ENCODE measurements around the gene ASPG.
A peak's percentile ranks its signal among the peaks of the same experiment; 100 is the strongest.

ASPG gene

DNA sequence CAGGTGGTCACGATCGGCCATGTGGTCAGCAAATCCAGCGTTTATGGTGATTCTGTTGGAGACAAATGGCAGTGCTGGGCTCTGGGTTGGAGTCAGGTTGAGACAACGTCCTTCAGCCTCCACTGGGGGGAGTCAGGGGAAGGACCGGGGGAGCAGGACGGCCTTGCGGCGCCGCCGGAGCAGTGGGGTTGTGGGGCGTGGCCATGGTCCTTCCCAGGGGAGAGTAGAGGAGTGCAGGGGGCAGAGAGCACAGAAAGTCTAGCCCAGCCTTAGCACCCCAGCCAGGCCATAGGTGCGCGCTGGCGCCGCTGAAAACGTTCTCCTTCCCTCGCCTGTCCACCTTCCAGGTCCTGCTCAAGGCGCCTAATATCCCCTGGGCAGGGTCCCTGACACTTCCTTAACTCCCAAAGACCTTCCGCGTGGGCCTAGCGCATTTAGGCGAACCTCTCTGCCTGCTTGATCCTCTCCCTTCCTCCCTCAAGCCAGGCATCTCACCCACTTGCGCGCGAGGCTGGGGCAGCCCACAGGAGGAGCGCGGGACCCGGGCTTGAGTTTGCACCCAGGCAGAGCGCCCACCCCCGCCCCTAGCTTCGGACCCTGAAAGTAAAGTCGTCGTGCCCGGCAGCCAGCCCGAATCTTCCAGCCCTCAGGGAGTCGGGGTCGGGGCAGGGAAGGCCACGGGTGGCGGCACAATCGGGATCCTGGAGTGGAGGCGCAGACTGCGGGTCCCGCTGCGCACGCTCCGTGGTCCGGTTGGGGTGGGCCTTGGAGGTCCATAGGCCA, 49.8 kb downstream of the ASPG start:
- DNase-seq (ENCODE audit: low read depth in 2 of 3, low spot score in 2 of 3): no peak

DNA sequence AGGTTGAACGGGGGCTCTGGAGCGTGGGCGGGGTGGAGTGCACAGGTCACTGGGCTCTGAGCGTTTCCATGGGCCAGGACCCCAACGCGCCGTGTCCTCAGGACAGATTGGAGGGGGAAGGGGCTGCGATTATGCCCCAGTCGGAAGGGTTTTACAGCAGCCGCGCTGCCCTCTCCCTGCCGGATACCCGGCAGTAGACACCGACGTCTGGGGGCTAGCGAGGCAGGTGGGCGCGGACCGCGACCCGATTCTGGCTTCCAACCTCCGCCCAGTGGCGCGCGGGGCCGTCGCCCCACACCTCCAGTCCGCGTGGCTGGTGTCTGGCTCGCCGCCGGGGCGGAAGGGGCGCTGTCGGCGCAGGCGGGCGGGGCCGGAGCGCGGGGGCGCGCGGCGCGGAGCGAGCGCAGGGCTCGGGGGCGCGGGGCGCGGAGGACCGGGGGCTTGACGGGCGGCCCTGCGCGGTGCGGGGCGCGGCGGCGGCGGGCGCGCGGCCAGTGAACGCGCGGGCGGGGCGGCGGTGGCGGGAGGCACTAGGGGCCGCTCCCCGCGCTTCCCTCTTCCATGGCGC, 50.5 kb downstream of the ASPG start:
- no peak for DNase-seq (ENCODE audit: low read depth in 2 of 3, low spot score in 2 of 3)

DNA sequence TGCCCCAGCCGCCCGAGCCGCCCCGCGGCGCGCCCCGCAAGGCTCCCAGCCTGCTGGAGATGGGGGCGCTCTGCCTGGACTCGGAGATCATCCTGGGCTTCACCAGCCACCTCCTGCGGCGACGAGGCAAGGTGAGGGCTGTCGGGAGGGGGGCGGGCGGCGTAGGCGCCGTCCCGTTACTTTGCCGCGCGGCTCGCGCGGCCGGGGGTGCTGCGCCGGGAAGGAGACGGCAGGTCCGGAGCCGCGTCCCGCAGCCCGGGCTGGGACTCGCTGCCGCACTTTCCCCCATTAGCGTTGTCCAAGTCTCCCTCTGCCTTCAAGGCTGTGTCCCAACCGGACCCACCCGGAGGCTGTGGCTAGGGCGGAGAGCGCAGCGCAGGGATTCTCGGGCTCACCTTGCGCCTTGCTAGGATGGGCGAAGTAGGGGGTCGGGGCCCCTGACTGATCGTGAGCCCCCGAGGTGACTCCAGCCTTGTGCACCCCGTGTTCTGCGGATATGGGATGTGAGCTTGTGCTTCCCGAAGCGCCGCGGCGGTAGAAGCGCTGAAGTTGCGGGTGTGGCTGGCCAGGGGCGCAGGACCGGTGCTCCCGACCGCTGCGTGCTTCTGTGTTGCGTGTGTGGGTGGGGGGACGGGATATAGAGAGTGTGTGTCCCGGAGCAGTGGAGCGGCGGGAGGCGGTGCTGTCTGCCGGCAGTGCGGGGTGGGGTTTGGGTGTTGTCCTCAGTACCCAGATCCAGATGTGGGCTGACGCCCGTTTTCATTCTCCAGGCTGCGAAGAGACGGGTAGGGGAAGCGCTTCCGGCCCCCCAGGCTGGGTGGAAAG, 51.2 kb downstream of the ASPG start:
- DNase-seq (ENCODE audit: low read depth in 2 of 3, low spot score in 2 of 3): no peak

DNA sequence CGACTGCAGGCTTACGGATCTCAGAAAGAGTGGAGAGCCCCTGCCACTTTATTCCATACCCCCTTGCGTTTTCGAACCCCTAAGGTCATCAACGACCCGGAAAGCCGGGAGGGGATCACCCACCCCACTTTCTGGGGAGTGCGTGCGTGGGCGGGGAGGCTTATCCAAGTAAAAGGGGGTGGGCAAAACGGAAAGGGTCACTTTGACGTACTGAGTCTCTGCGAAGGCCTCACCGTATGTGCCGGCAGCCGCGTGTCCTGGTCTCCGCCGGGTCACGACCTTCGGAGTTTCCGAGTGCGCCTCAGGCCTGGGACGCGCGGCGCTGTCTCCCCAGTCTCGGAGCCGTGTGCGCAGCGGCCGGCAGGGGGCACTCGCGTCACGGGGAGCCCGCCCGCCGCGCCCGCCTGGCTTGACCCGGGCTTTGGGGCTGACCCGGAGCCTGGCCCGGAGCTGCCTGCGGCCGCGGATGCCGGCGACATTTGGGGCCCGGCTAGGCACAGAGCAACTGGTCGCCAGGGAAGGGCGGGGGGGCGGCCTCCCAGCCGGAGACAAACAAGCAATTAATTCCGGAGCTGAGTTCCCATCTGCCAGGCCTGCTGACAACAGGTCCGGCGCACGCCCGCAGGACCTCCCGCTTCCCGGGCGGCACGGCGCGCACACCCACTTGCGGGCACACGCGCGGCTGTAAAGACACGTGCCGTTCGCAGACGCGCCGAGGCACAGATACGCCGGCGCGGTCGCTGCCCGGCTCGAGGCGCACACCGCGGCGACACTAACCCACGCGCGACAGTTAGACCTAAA, 52.0 kb downstream of the ASPG start:
- peak; percentile 51 to 58 (median 56) for DNase-seq (ENCODE audit: low read depth in 2 of 3, low spot score in 2 of 3)

DNA sequence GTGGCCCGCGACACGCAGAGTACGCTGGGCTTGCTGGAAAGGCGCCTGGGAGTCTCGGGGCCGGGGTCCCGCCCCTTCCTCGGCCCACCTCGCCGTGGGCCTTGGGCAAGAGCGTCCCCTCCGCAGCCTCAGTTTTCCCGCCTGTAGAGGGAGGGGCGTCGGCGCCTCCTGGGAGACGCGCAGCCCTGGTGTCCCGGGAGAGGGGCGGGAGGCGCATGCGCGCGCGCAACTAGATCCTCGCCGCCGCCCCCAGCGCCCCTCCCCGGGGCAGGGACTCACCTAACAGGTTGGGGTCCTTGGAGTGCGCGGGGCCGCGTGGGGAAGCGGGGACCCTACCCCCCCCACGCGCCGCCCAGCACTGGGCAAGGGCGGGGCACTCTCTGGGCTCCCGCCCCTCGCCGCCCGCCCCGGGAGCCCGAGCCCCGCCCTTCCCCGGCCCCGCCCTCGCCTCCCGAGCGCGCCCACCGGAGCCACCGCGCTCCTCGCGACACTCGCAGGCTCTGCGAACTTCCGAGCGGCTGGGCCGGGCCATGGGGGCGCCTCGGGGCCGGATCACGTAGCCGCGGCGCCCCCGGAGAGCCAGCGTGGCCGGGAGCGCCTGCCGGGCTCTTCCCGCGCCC, 52.7 kb downstream of the ASPG start, which contains the start of gene KIF26A:
Gene KIF26A, plus strand, starts transcription at position 490 of the 620 bp plus-strand sequence. CDS start 136 bp downstream, outside the sequence.
- DNase-seq (ENCODE audit: low read depth in 2 of 3, low spot score in 2 of 3): no peak

DNA sequence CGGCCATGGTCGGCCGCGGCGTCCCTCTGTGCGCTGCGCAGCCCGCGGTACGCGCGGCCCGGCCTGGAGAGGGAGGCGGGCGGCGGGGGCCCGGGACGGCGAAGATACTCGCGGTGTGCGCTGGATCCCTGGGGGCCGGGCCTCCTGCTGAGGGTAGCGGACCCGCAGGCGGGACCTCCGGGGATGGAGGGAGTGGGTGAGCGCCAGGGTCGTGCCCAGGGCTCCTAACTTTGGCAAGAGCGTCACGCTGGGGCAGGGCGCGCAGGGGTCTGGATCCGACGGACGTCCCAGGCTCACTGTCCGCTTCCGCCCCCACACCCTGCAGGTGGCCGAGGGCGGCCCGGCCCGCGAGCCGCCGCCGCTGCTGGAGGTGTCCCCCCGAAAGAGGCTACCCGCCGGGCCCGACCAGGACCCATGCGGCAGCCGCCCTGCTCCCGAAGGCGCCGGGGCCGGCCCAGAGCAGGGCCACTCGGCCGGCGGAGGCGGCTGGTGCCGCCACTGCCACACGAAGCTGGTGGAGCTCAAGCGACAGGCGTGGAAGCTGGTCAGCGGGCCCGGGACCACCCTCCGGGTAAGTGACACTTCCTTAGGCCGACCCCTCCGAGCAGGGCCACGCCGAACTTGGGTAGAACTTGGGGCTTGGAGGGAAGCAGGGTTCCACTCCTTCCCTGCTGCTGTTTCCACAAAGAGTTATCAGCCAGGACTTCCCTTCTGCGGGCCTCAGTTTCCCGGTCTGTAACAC, 53.4 kb downstream of the ASPG start:
- no peak for DNase-seq (ENCODE audit: low read depth in 2 of 3, low spot score in 2 of 3)

DNA sequence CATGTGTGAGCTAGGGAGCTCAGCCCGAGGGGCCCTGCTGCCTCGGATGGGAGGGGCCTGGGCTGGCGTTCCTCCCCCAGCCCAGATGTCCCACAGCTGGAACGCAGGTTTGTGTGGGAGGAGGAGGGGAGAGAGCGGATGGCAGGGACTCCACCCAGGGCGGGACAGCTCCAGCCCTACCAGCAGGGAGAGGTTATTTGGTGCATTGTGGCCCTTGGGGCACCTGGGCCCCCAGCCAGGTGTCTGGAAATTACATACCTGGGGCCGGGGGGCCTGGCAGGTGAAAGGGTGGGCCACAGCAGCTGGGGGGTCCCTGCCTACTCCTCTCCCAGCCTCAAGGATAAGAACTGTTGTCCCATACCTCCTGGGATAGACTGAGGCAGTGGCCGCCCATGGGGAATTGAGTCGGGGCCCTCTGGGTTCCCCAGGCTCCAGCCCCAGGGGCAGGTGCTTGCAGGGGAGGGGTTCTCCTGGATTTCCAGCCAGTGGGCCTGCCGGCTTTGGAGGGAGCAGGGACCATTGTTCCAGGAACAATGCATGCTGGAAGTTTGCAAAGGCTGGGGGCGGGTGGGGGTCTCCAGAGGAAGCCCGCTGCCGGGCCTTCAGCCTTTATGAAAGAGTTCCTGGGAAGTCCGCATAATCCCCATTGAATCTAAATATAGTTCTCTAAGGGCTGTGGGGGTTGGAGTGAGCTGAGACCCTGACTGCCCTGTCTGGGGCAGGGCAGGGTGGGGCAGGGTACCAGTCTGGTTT, 54.1 kb downstream of the ASPG start:
- DNase-seq (ENCODE audit: low read depth in 2 of 3, low spot score in 2 of 3): no peak

DNA sequence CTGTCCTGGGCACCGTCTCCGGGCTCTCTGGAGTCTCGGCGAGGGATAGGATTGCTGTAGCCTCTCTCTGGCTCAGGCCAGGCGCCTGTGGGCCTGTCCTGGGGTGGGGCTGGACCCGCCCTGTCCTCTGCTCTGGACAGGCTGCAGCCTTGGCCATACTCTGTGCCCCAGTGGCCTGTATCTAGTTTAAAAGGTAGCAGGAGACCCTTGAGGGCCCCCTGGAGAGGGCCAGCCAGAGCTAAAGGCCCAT, 54.6 kb downstream of the ASPG start:
- no peak for DNase-seq (ENCODE audit: low read depth in 2 of 3, low spot score in 2 of 3)

DNA sequence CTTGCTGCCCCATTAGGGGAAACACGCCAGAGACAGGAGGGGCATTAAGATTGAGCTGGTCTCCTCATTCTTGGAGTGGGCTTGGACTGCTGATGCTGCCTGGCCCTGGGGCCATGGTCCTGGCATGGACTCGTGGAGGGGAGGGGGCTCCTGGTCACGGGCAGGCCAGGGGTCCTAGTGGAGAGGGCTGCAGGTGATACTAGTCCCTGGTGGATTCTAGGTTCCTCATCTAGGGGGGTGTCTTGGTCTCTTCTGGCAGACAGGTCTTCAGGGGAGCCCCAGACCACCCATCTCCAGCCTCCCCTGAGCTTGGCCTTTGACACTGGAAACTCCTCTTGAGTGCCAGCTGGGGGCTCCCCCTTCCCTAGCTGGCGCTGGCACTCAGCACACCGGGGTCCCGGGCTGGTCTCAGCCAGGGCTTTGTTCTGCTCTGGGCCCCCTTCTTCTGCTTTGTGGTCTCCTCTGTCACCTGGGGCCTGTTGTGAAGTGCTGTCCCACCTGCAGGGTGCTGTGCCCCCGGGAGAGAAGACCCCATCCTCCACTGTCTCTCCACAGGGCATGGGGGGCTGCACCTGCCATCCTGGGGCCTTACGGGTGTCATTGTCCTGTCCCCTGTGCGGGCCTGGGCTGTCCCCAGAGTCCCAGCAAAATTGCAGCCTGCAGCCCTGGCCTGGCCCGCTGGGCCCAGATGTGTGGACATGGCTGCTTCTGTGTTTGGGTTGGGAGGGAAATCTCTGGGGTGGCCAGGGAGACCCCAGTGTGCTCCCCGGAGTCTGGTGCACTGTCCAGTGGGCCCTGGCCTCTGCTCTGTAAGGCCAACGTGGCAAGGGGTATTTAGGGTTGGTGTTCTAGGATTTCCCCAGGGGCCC, 55.2 kb downstream of the ASPG start:
- DNase-seq (ENCODE audit: low read depth in 2 of 3, low spot score in 2 of 3): no peak

DNA sequence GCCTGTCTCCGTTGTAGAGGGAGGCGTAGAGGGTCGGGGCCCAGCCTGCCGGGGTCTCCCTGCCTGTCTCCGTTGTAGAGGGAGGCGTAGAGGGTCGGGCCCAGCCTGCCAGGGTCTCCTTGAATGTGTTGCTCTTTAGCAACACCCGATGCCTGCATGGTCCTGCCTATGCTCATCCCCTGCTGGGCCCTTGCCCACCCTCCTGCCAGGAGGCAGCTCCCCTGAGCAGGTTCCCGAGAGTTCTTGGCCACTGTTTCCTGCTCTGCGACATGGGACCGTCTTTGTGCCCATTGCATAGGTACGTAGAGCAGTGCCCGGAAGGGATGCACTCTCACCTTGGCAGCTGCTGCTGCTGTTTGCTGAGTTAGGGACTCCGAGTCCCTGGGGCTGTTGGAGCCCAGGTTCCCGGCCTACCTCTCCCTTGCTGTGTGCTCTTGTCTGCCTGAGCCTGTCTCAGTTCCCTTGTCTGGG, 56.2 kb downstream of the ASPG start:
- DNase-seq (ENCODE audit: low read depth in 2 of 3, low spot score in 2 of 3): no peak

DNA sequence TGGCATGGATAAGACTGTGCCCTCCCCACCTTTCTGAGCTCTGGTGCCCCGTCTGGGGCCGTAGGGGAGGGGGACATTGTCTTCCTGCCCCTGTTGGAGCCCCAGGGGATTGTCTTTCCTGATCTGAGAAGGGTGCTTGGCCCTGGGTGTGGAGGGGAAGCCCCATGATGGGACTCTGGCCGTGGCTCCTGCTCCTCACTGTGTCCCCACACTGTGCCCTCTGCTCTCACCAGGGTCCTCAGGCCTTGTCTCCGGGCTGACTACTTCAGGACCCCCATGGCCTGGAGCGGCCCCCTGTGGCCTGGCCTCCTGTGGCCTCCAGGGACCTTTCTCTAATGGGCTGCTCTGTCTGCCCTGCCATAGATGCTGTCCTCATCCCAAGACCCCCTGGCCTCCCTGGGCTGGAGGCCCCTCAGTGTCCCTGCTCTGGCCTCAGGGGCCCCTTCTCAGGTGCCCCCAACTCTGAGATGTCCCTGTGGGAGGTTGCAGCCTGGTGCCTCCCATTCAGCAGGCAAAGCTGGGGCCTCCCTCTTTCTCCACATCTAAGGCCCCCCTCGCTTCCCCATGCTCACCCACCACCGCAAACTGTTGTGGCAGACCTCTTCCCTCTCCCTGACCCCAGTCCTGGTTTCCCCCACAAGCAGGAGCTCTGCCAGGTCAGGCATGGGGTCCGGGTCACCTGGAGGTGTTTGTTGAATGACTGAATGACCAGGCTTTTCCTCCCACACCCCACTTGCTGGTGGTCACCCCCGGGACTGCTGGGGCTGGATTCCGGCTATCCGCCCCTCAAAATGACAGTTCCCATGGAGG, 56.8 kb downstream of the ASPG start:
- no peak for DNase-seq (ENCODE audit: low read depth in 2 of 3, low spot score in 2 of 3)

DNA sequence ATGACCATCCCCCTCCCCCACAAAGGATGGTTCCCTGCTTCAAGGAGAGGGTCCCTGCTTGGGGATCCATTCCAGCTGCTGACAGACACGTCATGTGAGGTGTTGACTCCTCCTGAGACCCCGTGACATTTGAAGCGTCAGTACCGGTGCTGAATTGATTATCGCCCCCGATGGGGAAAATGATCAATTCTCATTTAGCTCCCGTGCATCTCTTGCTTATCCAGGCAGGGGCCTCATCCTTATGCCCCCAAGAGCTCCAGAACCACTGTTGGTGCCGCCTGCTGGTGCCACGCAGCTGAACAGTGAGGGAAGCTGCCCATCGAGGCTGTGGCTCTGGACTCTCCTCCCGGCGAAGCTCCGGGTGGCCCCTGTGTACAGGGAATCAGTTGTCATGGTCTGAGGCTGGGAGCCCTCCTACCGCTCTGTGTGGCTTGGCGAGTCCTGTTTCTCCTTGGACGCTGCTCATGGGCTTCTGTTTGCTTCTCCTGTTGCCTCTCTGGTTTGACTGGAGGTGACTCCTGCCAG, 57.5 kb downstream of the ASPG start:
- DNase-seq (ENCODE audit: low read depth in 2 of 3, low spot score in 2 of 3): no peak

DNA sequence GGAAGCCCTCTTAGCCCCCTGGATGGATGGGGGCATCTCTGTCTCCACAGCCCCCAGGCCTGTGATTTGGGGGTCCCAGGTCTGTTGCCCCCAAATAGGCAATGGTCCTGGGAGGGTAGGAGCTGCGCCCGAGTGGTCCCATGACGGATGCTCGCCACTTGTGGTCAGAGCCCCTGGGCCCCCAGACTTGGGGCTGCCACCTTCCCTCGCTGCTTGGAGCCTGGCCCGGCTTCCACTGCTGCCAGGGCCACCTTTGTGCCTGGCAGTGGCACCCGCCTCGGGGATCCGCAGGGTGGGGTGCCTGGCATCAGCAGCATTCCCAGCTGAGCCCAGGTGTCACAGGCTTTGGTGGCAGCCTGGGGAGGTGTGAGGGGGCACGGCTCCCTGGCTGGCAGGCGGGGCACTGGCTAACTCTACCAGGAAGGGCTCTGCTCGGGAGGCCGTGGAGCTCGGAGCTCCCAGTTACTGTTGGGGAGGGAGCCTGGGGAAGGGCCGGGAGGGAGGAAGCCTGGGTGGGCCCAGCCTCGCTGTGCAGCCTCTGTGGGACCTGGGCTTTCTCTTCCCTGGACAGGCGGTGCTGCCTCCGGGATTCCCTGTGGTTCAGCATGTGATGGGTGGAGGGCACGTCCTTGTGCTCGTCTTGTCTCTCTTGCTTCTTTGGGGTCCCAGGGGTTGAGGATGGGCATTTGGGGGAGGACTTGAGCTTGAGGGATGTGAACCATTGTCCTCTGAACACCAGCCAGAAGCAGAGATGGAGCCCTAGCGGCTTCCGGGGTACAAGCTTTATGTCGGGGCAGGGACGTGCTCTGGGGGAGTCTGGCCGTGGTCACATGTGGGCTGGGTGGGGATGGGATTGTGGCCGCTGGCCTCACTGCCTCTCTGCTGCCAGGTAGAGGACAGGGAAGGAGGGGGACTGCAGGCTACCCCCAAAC, 58.3 kb downstream of the ASPG start:
- DNase-seq (ENCODE audit: low read depth in 2 of 3, low spot score in 2 of 3): no peak

DNA sequence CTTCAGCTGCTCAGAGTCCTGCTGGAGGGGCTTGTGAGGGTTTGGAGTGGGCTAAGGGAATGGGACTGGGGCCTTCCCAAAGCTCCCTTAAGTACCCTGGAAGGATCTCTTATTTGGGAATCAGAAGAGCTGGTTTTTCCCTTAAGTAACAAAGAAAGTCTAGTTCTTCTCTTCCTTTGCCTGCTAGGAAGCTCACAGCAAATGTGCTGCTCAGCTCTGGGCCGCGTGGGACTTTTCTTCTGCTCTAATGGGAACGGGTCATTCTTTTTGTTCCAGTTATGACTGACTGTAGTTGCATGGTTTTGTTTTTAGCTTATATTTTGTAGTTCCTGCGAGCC, 58.9 kb downstream of the ASPG start:
- DNase-seq (ENCODE audit: low read depth in 2 of 3, low spot score in 2 of 3): no peak

DNA sequence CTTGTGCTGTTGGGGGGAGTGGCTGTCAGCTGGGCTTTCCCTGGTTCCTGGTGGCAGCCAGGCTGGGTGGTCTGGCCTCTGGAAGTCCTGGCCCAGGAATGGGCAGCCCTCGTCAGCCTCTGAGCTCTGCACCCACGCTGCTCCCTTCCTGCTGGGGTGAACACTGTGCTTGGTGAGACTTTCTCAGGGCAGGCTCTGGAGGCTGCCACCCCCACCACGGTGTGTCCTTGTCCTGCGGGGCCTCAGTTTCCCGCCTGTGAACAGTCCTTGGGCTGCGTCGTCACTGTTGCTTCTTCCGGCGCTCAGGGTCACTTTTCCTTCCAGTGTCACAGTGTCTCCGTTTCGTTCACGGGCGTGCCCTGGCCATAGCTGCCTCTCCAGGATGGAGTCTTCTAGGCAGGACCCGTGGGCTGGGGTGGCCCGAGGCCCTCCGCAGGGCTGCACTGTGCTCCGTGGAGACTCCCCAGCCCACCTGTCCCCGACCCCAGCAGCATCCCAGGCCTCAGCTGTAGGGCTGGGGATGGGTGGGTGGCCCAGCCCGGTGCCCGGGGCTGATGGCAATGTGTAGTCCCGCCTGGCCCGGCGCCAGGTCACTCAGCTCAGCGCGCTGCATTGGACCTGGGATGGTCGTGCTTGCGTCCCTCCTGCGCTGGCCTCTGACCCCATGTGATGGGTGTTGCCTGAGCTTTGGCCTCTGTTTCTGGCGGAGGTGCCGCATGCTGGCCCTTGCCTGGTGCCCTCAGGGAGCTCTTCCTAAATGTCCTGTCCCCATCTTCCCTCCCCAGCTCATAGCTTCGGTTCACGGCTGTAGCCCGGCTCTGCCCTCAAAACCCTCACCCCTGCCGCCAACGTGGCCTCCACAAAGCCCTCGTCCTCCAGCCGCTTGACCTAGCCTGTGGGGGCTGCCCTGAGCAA, 59.7 kb downstream of the ASPG start:
- no peak for DNase-seq (ENCODE audit: low read depth in 2 of 3, low spot score in 2 of 3)
